HepG2 (cell line): ENCODE measurements around the gene RAD1. TPM values are rescaled to one million over a fixed set of nuclear protein-coding genes. Genes with fewer than 3 reads are reported as not detected.

Source experiments
- ATAC-seq: fragments of 200-7000 bp; cut with Tn5 transposase; 3 replicates; pipeline ENCODE4 v1.9.1; 2020; ENCODE audit warnings: mild to moderate bottlenecking, moderate library complexity
- BruUV-seq: library from RNA; stranded (reverse); fragments of 400-500 nt; replicated peaks from 2 replicates; lab custom pipeline; 2021; lab: Mats Ljungman, UMichigan
- CTCF ChIA-PET: fragments of 300-600 bp; formaldehyde crosslinking; extraction: SDS; loops from one replicate; lab custom pipeline; 2021; ENCODE audit warnings: low total read pairs, inconsistent platforms, low intra/inter-chr PET ratio; lab: Yijun Ruan, JAX
- POLR2A ChIA-PET: fragments of 350-600 bp; sonication (Branson Sonifier 250); formaldehyde crosslinking; loops from one replicate; lab custom pipeline; 2020; ENCODE audit warnings: antibody characterized with exemption, inconsistent platforms; lab: Yijun Ruan, JAX
- DNase-seq: peaks from one replicate; pipeline ENCODE4 v3.0.0-alpha.2; 2015; ENCODE audit warnings: low spot score
- FAIRE-seq: peaks from 3 replicates; lab custom pipeline; 2011; peaks lifted over from hg19 to GRCh38; lab: Jason Lieb, UNC
- H2AFZ ChIP-seq: one replicate; pipeline ENCODE4 v1.6.1; 2011; ENCODE audit warnings: low read length, inconsistent platforms
- H3K27ac ChIP-seq: fragments of 300-600 bp; 3 replicates; pipeline ENCODE4 v1.8.0; 2011; ENCODE audit warnings: mixed run types, mild to moderate bottlenecking, mixed read lengths, low read length, inconsistent platforms; ENCODE audit not compliant: insufficient read depth; ENCODE audit errors: extremely low read length
- H3K27me3 ChIP-seq, 2 experiments: fragments of 200-600 bp in 1 of 2; 2 replicates in 1 of 2; 3 replicates in 1 of 2; pipeline versions ENCODE4 v1.6.0 to v1.8.0; 2011; ENCODE audit warnings: low read length in 2 of 2, mild to moderate bottlenecking in 2 of 2, moderate library complexity in 2 of 2, inconsistent platforms in 1 of 2; ENCODE audit not compliant: insufficient read depth in 2 of 2, control insufficient read depth in 1 of 2
- H3K36me3 ChIP-seq, 2 experiments: fragments of 200-600 bp in 1 of 2; replicated peaks in 1 of 2; 2 replicates in 1 of 2; 3 replicates in 1 of 2; pipeline versions ENCODE4 v1.5.1 to v1.8.0; 2011; ENCODE audit warnings: low read length in 2 of 2, inconsistent platforms in 1 of 2; ENCODE audit not compliant: insufficient read depth in 2 of 2, control insufficient read depth in 1 of 2
- H3K4me1 ChIP-seq: 2 replicates; pipeline ENCODE4 v1.5.1; 2012; ENCODE audit warnings: low read length, inconsistent platforms; ENCODE audit not compliant: insufficient read depth
- H3K4me2 ChIP-seq: 2 replicates; pipeline ENCODE4 v1.6.0; 2011; ENCODE audit warnings: low read depth, low read length, inconsistent platforms
- H3K4me3 ChIP-seq, 3 experiments: fragments of 200-600 bp in 1 of 3; sonication (generic), shearing (Covaris generic) in 1 of 3; replicated peaks in 1 of 3; 2 replicates each; pipeline ENCODE4 v1.5.1; 2011 to 2016; ENCODE audit warnings: low read length in 3 of 3, inconsistent platforms in 2 of 3, low read depth in 2 of 3, mild to moderate bottlenecking in 2 of 3, control low read depth in 1 of 3, mixed read lengths in 1 of 3; ENCODE audit not compliant: insufficient read depth in 1 of 3
- H3K79me2 ChIP-seq: one replicate; pipeline ENCODE4 v1.6.1; 2011; ENCODE audit warnings: low read length, inconsistent platforms; ENCODE audit not compliant: insufficient read depth
- H3K9ac ChIP-seq: 2 replicates; pipeline ENCODE4 v1.6.0; 2011; ENCODE audit warnings: mild to moderate bottlenecking, low read depth, low read length, inconsistent platforms; ENCODE audit not compliant: insufficient read depth
- H3K9me3 ChIP-seq: 2 replicates; pipeline ENCODE4 v1.5.1; 2012; ENCODE audit warnings: mild to moderate bottlenecking, low read length
- H4K20me1 ChIP-seq: 2 replicates; pipeline ENCODE4 v1.6.0; 2011; ENCODE audit warnings: inconsistent platforms, mild to moderate bottlenecking, low read length, moderate library complexity; ENCODE audit not compliant: insufficient read depth
- FOXP4 ChIP-seq: sonication (generic); formaldehyde crosslinking; IDR thresholded peaks from 2 replicates; pipeline ENCODE4 v1.4.0; 2020; ENCODE audit warnings: missing genetic modification reagents
- MAFF ChIP-seq: IDR thresholded peaks from 2 replicates; pipeline ENCODE4 v1.6.1; 2011; ENCODE audit warnings: low read depth, low read length, improper control_type of control experiment
- MBNL3 ChIP-seq: fragments of 250-450 bp; sonication (Bioruptor Pico); conservative IDR thresholded peaks from 2 replicates; pipeline ENCODE4 v1.8.0; 2022; ENCODE audit warnings: mild to moderate bottlenecking, inconsistent platforms
- NFIC ChIP-seq: IDR thresholded peaks from 2 replicates; pipeline ENCODE4 v1.6.1; 2012; ENCODE audit warnings: mild to moderate bottlenecking, low read length, inconsistent platforms
- PRDM4 ChIP-seq: sonication (generic); formaldehyde crosslinking; IDR thresholded peaks from 2 replicates; pipeline ENCODE4 v1.9.0; 2021; ENCODE audit warnings: missing genetic modification reagents, borderline replicate concordance
- STAG1 ChIP-seq: sonication (generic); formaldehyde crosslinking; IDR thresholded peaks from 2 replicates; pipeline ENCODE4 v1.4.0; 2020; ENCODE audit warnings: missing genetic modification reagents
- ZNF235 ChIP-seq: sonication (generic); formaldehyde crosslinking; IDR thresholded peaks from 2 replicates; pipeline ENCODE4 v1.8.1; 2023; ENCODE audit warnings: mild to moderate bottlenecking, missing genetic modification reagents, borderline replicate concordance
- ZNF468 ChIP-seq: sonication (generic); formaldehyde crosslinking; IDR thresholded peaks from 2 replicates; pipeline ENCODE4 v1.8.0; 2022; ENCODE audit warnings: mild to moderate bottlenecking, moderate library complexity, missing genetic modification reagents
- ZZZ3 ChIP-seq: sonication (generic); formaldehyde crosslinking; IDR thresholded peaks from 2 replicates; pipeline ENCODE4 v1.4.0; 2020; ENCODE audit warnings: missing genetic modification reagents, mild to moderate bottlenecking, borderline replicate concordance
- WGBS: methylation state at CpG from one replicate; pipeline ENCODE4 v1.1.6; 2017; ENCODE audit warnings: low lambda C conversion rate; 5-methylcytosine and 5-hydroxymethylcytosine counted together
- in situ Hi-C: cut with HindIII; loops from 2 replicates; pipeline ENCODE4 v1.10.0; 2017; ENCODE audit warnings: low pct_unique_long_range_greater_than_20kb; ENCODE audit not compliant: extremely low pct_ligation_motif_present
- intact Hi-C: fragments of 100-400 bp; cut with micrococcal nuclease; formaldehyde crosslinking; loops from one replicate; pipeline ENCODE4 v1.10.0; 2022; ENCODE audit not compliant: unreplicated experiment
- polyA plus RNA-seq, 8 experiments: library from polyadenylated mRNA; depleted of rRNA in 3 of 8; stranded (reverse) in 7 of 8; unstranded in 1 of 8; fragments of >200 nt; fragmentation: Illumina TruSeq in 4 of 8; extraction: Trizol in 4 of 8; gene quantifications; 2 replicates each; pipeline versions ENCODE4 v1.2.1 to v1.2.3, GENCODE V29; 2011 to 2016; ENCODE audit warnings: low read depth in 4 of 8, missing spikeins in 1 of 8, mixed read lengths in 1 of 8; ENCODE audit not compliant: insufficient read depth in 1 of 8
- total RNA-seq, 5 experiments: library from RNA; depleted of rRNA; stranded (reverse); fragments of >200 nt; fragmentation: Illumina TruSeq; extraction: Trizol; gene quantifications; 2 replicates each; pipeline ENCODE4 v1.2.3, GENCODE V29; 2016; ENCODE audit warnings: low read depth in 1 of 5

The RAD1 gene
- total and polyA plus RNA-seq, 2 of the 13 experiments (the other 11 are each of a cell fraction or from before 2014, with no cell fraction given) = 14.7 to 39.1 TPM

GRCh38 chr5:34892414-34892813 is 22.9 kb downstream of the RAD1 start (continued):
- TF ChIP-seq ZZZ3 = no peak
- no peak for TF ChIP-seq STAG1 (CRISPR knock-in tag)
- no peak for TF ChIP-seq NFIC
- TF ChIP-seq MAFF = no peak
- no peak for TF ChIP-seq FOXP4 (CRISPR knock-in tag)
- no peak for TF ChIP-seq PRDM4
- TF ChIP-seq MBNL3 = no peak
- TF ChIP-seq, all 625 proteins: peak for 0

GRCh38 chr5:34891981-34892380 is 23.3 kb downstream of the RAD1 start:
- Histone ChIP-seq H2AFZ (no peak overlapping the region), H3K9me3 (no peaks in the 10 kb centered on the region), H3K9ac (no peak overlapping the region), H4K20me1 (no peaks in the 10 kb centered on the region), H3K4me1 (peaks cover 58% of the 10 kb centered on the region), H3K27me3 (no peaks in the 10 kb centered on the region), H3K4me3 (no peak overlapping the region), H3K27ac (no peak overlapping the region), H3K4me2 (no peak overlapping the region), H3K79me2 (no peaks in the 10 kb centered on the region), H3K36me3 (no peaks in the 10 kb centered on the region)
- in situ Hi-C loops = no loop called here
- CTCF ChIA-PET = interaction anchor here (1.2 kb wide), 1 partner anchor 368 kb away, joined by 3 read pairs; no protein-coding TSS in a partner anchor
- intact Hi-C loops = no loop called here
- POLR2A ChIA-PET = interaction anchor here (1.4 kb wide), 1 partner anchor 53 kb away, joined by 3 read pairs; the partner anchor contains the start of gene TTC23L
- ATAC-seq (no peak), DNase-seq (no peak), FAIRE-seq (no peak)
- WGBS = 95% methylated on average over 5 of the region's 5 CpGs
- no TSS peak for BruUV-seq
- TF ChIP-seq ZNF235 (CRISPR knock-in tag) (no peak), ZNF468 (CRISPR knock-in tag) (no peak)
